Kidney (tissue), 14 donors: ENCODE measurements around the gene SOX13. TPM values are rescaled to one million over a fixed set of nuclear protein-coding genes. Genes with fewer than 3 reads are reported as not detected.
"Not testable (repeated sequence)": the region's sequence is repeated elsewhere in the genome, so short reads cannot be mapped to it uniquely, and the experiment has no call there.

Source experiments
- DNase-seq, 5 donors: peaks; one replicate each; pipeline ENCODE4 v3.0.0-alpha.2; 2013 to 2020
- FAIRE-seq: peaks from 2 replicates; lab custom pipeline; 2012; peaks lifted over from hg19 to GRCh38; lab: Jason Lieb, UNC
- H3K27ac ChIP-seq, 2 donors: one replicate each; pipeline ENCODE4 v1.7.0; 2013; ENCODE audit warnings: low read depth in 2 of 2, low read length in 2 of 2, inconsistent platforms in 1 of 2
- H3K27me3 ChIP-seq: one replicate; pipeline ENCODE4 v1.7.1; 2013; ENCODE audit warnings: low read length, inconsistent platforms; ENCODE audit not compliant: control insufficient read depth, insufficient read depth
- H3K36me3 ChIP-seq, 3 donors: one replicate each; pipeline versions ENCODE4 v1.7.0 to v1.7.1; 2013; ENCODE audit warnings: low read length in 3 of 3, control low read depth in 1 of 3, inconsistent platforms in 1 of 3; ENCODE audit not compliant: insufficient read depth in 3 of 3, control insufficient read depth in 2 of 3
- H3K4me1 ChIP-seq, 3 donors: one replicate each; pipeline versions ENCODE4 v1.7.0 to v1.7.1; 2013; ENCODE audit warnings: low read length in 3 of 3, inconsistent platforms in 1 of 3, low read depth in 1 of 3; ENCODE audit not compliant: control insufficient read depth in 2 of 3, insufficient read depth in 2 of 3
- H3K4me3 ChIP-seq, 3 donors: one replicate each; pipeline versions ENCODE4 v1.7.0 to v1.8.1; 2013; ENCODE audit warnings: low read length in 3 of 3, control low read depth in 1 of 3, inconsistent platforms in 1 of 3
- H3K9ac ChIP-seq, 3 donors: one replicate each; pipeline versions ENCODE4 v1.7.0 to v1.7.1; 2013; ENCODE audit warnings: low read length in 3 of 3, control low read depth in 1 of 3, inconsistent platforms in 1 of 3
- H3K9me3 ChIP-seq, 3 donors: one replicate each; pipeline versions ENCODE4 v1.7.0 to v1.7.1; 2013; ENCODE audit warnings: low read length in 3 of 3, control low read depth in 1 of 3, inconsistent platforms in 1 of 3; ENCODE audit not compliant: control insufficient read depth in 2 of 3, insufficient read depth in 1 of 3
- CTCF ChIP-seq: IDR thresholded peaks from 3 replicates; pipeline ENCODE4 v1.5.1; 2012; ENCODE audit warnings: mild to moderate bottlenecking, moderate library complexity, borderline replicate concordance; ENCODE audit not compliant: insufficient read depth; ENCODE audit errors: extremely low read depth
- intact Hi-C: fragments of 100-400 bp; cut with DNase I; formaldehyde crosslinking; loops from one replicate; pipeline ENCODE4 v1.11.1; 2022
- polyA plus RNA-seq: library from polyadenylated mRNA; stranded (reverse); fragments of 350-450 nt; fragmentation: Illumina TruSeq; extraction: RNeasy Lipid Tissue Mini Kit (QIAGEN cat#74804); gene quantifications from one replicate; pipeline ENCODE4 v1.2.3, GENCODE V29; 2014; ENCODE audit warnings: low read depth, low replicate concordance; ENCODE audit not compliant: insufficient read depth
- total RNA-seq: library from RNA; stranded (reverse); fragmentation: NEBNext Ultra II Directional; extraction: Animal tissue kit (Norgen Biotek cat#: 25700); gene quantifications from one replicate; pipeline ENCODE4 v1.2.1, GENCODE V29; 2021
- donor health status: control.
- donor health status: control.
- donor health status: control.
- donor health status: control.
- donor health status: control.
- donor health status: DM: yes; HTN: yes; CAD: no.
- donor health status: Normal renal cell carcinoma (clear cell type).

Gene SOX13
- total and polyA plus RNA-seq, 2 donors from 2014 or later = 23.9 to 55.2 TPM

- FAIRE-seq = no peak
These were observed 28.5 kb upstream of the SOX13 start for GRCh38 chr1:204044448-204044847.

GRCh38 chr1:204045430-204045829 lies 27.5 kb upstream of the SOX13 start:
- no peak for TF ChIP-seq CTCF
- H3K9me3 ChIP-seq = no peaks in the 10 kb centered on the region
- H3K4me3 ChIP-seq = no peak overlapping the region
- peaks cover 0 to 16% (median 11%) of the 10 kb centered on the region in 3 donors for H3K4me1 ChIP-seq
- DNase-seq = no peak
- no peak overlapping the region for H3K9ac ChIP-seq
- no peaks in the 10 kb centered on the region for H3K27me3 ChIP-seq
- H3K36me3 ChIP-seq = no peaks in the 10 kb centered on the region
- no peak overlapping the region for H3K27ac ChIP-seq
- FAIRE-seq = no peak
- intact Hi-C loops = no loop called here

More at GRCh38 chr1:204044448-204044847, 28.5 kb upstream of the SOX13 start:
- H3K4me1 ChIP-seq = peaks cover 0 to 16% (median 11%) of the 10 kb centered on the region in 3 donors
- no peaks in the 10 kb centered on the region for H3K27me3 ChIP-seq
- no peaks in the 10 kb centered on the region for H3K36me3 ChIP-seq
- no peak overlapping the region for H3K27ac ChIP-seq
- TF ChIP-seq CTCF = no peak
- no peak for DNase-seq
- H3K9me3 ChIP-seq = no peaks in the 10 kb centered on the region
- no peak overlapping the region for H3K9ac ChIP-seq
- intact Hi-C loops = no loop called here
- no peak overlapping the region for H3K4me3 ChIP-seq

GRCh38 chr1:204046346-204046745 lies 26.6 kb upstream of the SOX13 start:
- no peak for FAIRE-seq
- no peak for DNase-seq
- intact Hi-C loops = no loop called here

GRCh38 chr1:204048796-204049195 lies 24.1 kb upstream of the SOX13 start:
- H3K27me3 ChIP-seq, FAIRE-seq, H3K27ac ChIP-seq, H3K9me3 ChIP-seq, H3K4me3 ChIP-seq, H3K36me3 ChIP-seq, intact Hi-C loops, H3K4me1 ChIP-seq, H3K9ac ChIP-seq, DNase-seq: not testable (repeated sequence)

More at GRCh38 chr1:204046346-204046745, 26.6 kb upstream of the SOX13 start:
- no peak for TF ChIP-seq CTCF
- H3K9ac ChIP-seq = no peak overlapping the region
- peaks cover 0 to 10% (median 5%) of the 10 kb centered on the region in 3 donors for H3K4me1 ChIP-seq
- no peaks in the 10 kb centered on the region for H3K27me3 ChIP-seq
- H3K36me3 ChIP-seq = no peaks in the 10 kb centered on the region
- no peak overlapping the region for H3K4me3 ChIP-seq
- no peak overlapping the region for H3K27ac ChIP-seq
- H3K9me3 ChIP-seq = no peaks in the 10 kb centered on the region
